Measurements from ENCODE around the gene TSPAN17.

- TF ChIP-seq POLR2A (IDR thresholded peaks at IDR 0.05; ENCODE audit: low read length), result no peak
- TF ChIP-seq GATA1 (IDR thresholded peaks at IDR 0.05; ENCODE audit: low read depth, low read length), result no peak
These were observed 17.6 kb downstream of the TSPAN17 start for GRCh38 chr5:176664886-176665285.
